BJ (cell line): Measurements from ENCODE around the gene CFAP141. TPM values are rescaled to one million over a fixed set of nuclear protein-coding genes. Genes with fewer than 3 reads are reported as not detected.

ENCODE experiments used
- CTCF ChIA-PET: fragments of 350-600 bp; formaldehyde crosslinking; extraction: SDS; loops from one replicate; lab custom pipeline; 2021; ENCODE audit warnings: antibody characterized with exemption, inconsistent platforms; lab: Yijun Ruan, JAX
- POLR2A ChIA-PET: fragments of 300-600 bp; sonication (Branson Sonifier 250); formaldehyde crosslinking; extraction: SDS; loops from one replicate; lab custom pipeline; 2021; ENCODE audit warnings: antibody characterized with exemption; lab: Charles Lee
- DNase-seq: peaks from one replicate; pipeline ENCODE4 v3.0.0-alpha.2; 2011; ENCODE audit warnings: low read depth
- H3K27me3 ChIP-seq: 2 replicates; pipeline ENCODE4 v1.6.0; 2011; ENCODE audit warnings: low read length; ENCODE audit not compliant: control insufficient read depth, insufficient read depth
- H3K36me3 ChIP-seq: 2 replicates; pipeline ENCODE4 v1.5.1; 2011; ENCODE audit warnings: low read length; ENCODE audit not compliant: control insufficient read depth, insufficient read depth
- H3K4me3 ChIP-seq: 2 replicates; pipeline ENCODE4 v1.5.1; 2011; ENCODE audit warnings: low read depth, mild to moderate bottlenecking, control low read depth, low read length
- CTCF ChIP-seq: IDR thresholded peaks from 2 replicates; pipeline ENCODE4 v1.5.1; 2011; ENCODE audit warnings: low read depth, mild to moderate bottlenecking, control low read depth, inconsistent platforms, low read length, moderate library complexity; ENCODE audit not compliant: insufficient read depth
- polyA minus RNA-seq: library from RNA; depleted of rRNA, polyadenylated mRNA; stranded (reverse); fragments of >200 nt; gene quantifications from 2 replicates; pipeline ENCODE4 v1.2.3, GENCODE V29; 2011; rRNA and poly(A)+ RNA removed
- polyA plus RNA-seq: library from polyadenylated mRNA; depleted of rRNA; stranded (reverse); fragments of >200 nt; gene quantifications from 2 replicates; pipeline ENCODE4 v1.2.3, GENCODE V29; 2011; rRNA removed

Gene CFAP141
- polyA plus RNA-seq = not detected in 2 replicates
- not detected in 2 replicates for polyA minus RNA-seq

GRCh38 chr1:154206196-154206595 is at the start of gene CFAP141:
Gene CFAP141 (minus strand): TSS chr1:154206333. CDS start chr1:154206307, 26 bp downstream.
- H3K27me3 ChIP-seq = no peaks in the 10 kb centered on the region
- DNase-seq = no peak
- CTCF ChIA-PET = no interaction called here
- H3K4me3 ChIP-seq = no peak within 1 kb of the TSS
- H3K36me3 ChIP-seq = peaks cover 10% of the 10 kb centered on the region
- POLR2A ChIA-PET = interaction anchor here (0.6 kb wide), 1 partner anchor 172 kb away, joined by 4 read pairs; no protein-coding TSS in a partner anchor
- no peak for TF ChIP-seq CTCF

GRCh38 chr1:154253671-154254070 is 47.5 kb upstream of the CFAP141 start:
- no peak overlapping the region for H3K4me3 ChIP-seq
- peaks cover 37% of the 10 kb centered on the region for H3K36me3 ChIP-seq
- no peak for DNase-seq
- CTCF ChIA-PET = no interaction called here
- no peaks in the 10 kb centered on the region for H3K27me3 ChIP-seq
- TF ChIP-seq CTCF = no peak
- POLR2A ChIA-PET = no interaction called here

- no peak overlapping the region for H3K4me3 ChIP-seq
- POLR2A ChIA-PET = no interaction called here
- CTCF ChIA-PET = no interaction called here
- no peak for TF ChIP-seq CTCF
- DNase-seq = no peak
- peaks cover 22% of the 10 kb centered on the region for H3K36me3 ChIP-seq
- H3K27me3 ChIP-seq = no peaks in the 10 kb centered on the region
Observed at GRCh38 chr1:154241703-154242351, 35.7 kb upstream of the CFAP141 start.

- Histone ChIP-seq H3K27me3 (no peaks in the 10 kb centered on the region), H3K4me3 (no peak overlapping the region), H3K36me3 (peaks cover 20% of the 10 kb centered on the region)
- POLR2A ChIA-PET = no interaction called here
- CTCF ChIA-PET = no interaction called here
- DNase-seq = no peak
- no peak for TF ChIP-seq CTCF
Observed at GRCh38 chr1:154240294-154240833, 34.2 kb upstream of the CFAP141 start.

GRCh38 chr1:154239491-154239890 is 33.4 kb upstream of the CFAP141 start:
- Histone ChIP-seq H3K27me3 (no peaks in the 10 kb centered on the region), H3K4me3 (no peak overlapping the region), H3K36me3 (peaks cover 20% of the 10 kb centered on the region)
- ChIA-PET CTCF (no interaction called here), POLR2A (no interaction called here)
- no peak for DNase-seq
- TF ChIP-seq CTCF = no peak
